ENCODE data around the gene PRR33. TPM values are rescaled to one million over a fixed set of nuclear protein-coding genes. Genes with fewer than 3 reads are reported as not detected.

Gene PRR33
- total and polyA plus RNA-seq, 2 donors (not counting 1 experiment from before 2014, with no cell fraction given): not detected

GRCh38 chr11:1873048-1873812 is 18.5 kb downstream of the PRR33 start:
- DNase-seq (ENCODE audit: low read depth in 2 of 2): peak; percentile 25 to 81
- Histone ChIP-seq H3K27me3 (ENCODE audit: control insufficient read depth, insufficient read depth, low read length) (peaks cover 13% of the 10 kb centered on the region), H3K36me3 (ENCODE audit: control insufficient read depth, insufficient read depth, low read length) (no peaks in the 10 kb centered on the region), H4K20me1 (ENCODE audit: control insufficient read depth, extremely low read depth, insufficient read depth, low read length) (no peaks in the 10 kb centered on the region), H3K9me3 (ENCODE audit: control insufficient read depth, insufficient read depth, low read depth, low read length) (no peaks in the 10 kb centered on the region), H3K4me3 (replicated peaks in 1 of 4; ENCODE audit: control extremely low read depth in 1 of 4, insufficient read depth in 1 of 4, low read depth in 3 of 4, low read length in 4 of 4) (no peak overlapping the region), H3K4me1 (ENCODE audit: control insufficient read depth, extremely low read depth, insufficient read depth, low read length) (no peaks in the 10 kb centered on the region), H3K9ac (ENCODE audit: insufficient read depth, low read length) (no peak overlapping the region), H3K27ac (ENCODE audit: insufficient read depth, low read length) (no peak overlapping the region), H2AFZ (ENCODE audit: low read length) (no peak overlapping the region), H3K79me2 (ENCODE audit: control insufficient read depth, insufficient read depth, low read length) (no peaks in the 10 kb centered on the region), H3K4me2 (ENCODE audit: extremely low read depth, insufficient read depth, low read length) (no peak overlapping the region)
- TF ChIP-seq EZH2 (IDR thresholded peaks at IDR 0.05; ENCODE audit: low read length, missing control alignments) (no peak), CTCF (conservative IDR thresholded peaks at IDR 0.05 in 1 of 2, IDR thresholded peaks at IDR 0.05 in 1 of 2; ENCODE audit: low read depth in 1 of 2, low read length in 2 of 2) (no peak)

GRCh38 chr11:1872267-1872985 is 19.3 kb downstream of the PRR33 start:
- Histone ChIP-seq H3K36me3 (ENCODE audit: control insufficient read depth, insufficient read depth, low read length) (no peaks in the 10 kb centered on the region), H2AFZ (ENCODE audit: low read length) (no peak overlapping the region), H3K9me3 (ENCODE audit: control insufficient read depth, insufficient read depth, low read depth, low read length) (no peaks in the 10 kb centered on the region), H3K79me2 (ENCODE audit: control insufficient read depth, insufficient read depth, low read length) (no peaks in the 10 kb centered on the region), H3K27ac (ENCODE audit: insufficient read depth, low read length) (no peak overlapping the region), H3K4me2 (ENCODE audit: extremely low read depth, insufficient read depth, low read length) (no peak overlapping the region), H3K9ac (ENCODE audit: insufficient read depth, low read length) (no peak overlapping the region), H3K4me1 (ENCODE audit: control insufficient read depth, extremely low read depth, insufficient read depth, low read length) (no peaks in the 10 kb centered on the region), H4K20me1 (ENCODE audit: control insufficient read depth, extremely low read depth, insufficient read depth, low read length) (no peaks in the 10 kb centered on the region), H3K4me3 (replicated peaks in 1 of 4; ENCODE audit: control extremely low read depth in 1 of 4, insufficient read depth in 1 of 4, low read depth in 3 of 4, low read length in 4 of 4) (no peak overlapping the region), H3K27me3 (ENCODE audit: control insufficient read depth, insufficient read depth, low read length) (peaks cover 15% of the 10 kb centered on the region)
- no peak for DNase-seq (ENCODE audit: low read depth in 2 of 2)
- TF ChIP-seq EZH2 (IDR thresholded peaks at IDR 0.05; ENCODE audit: low read length, missing control alignments) (no peak), CTCF (conservative IDR thresholded peaks at IDR 0.05 in 1 of 2, IDR thresholded peaks at IDR 0.05 in 1 of 2; ENCODE audit: low read depth in 1 of 2, low read length in 2 of 2) (no peak)

GRCh38 chr11:1871531-1871930 is 20.2 kb downstream of the PRR33 start:
- H3K27ac ChIP-seq (ENCODE audit: insufficient read depth, low read length): no peak overlapping the region
- no peak overlapping the region for H3K9ac ChIP-seq (ENCODE audit: insufficient read depth, low read length)
- H4K20me1 ChIP-seq (ENCODE audit: control insufficient read depth, extremely low read depth, insufficient read depth, low read length): no peaks in the 10 kb centered on the region
- peak overlapping the region in 1 of 4 experiments; percentile 46 for H3K4me3 ChIP-seq (replicated peaks in 1 of 4; ENCODE audit: control extremely low read depth in 1 of 4, insufficient read depth in 1 of 4, low read depth in 3 of 4, low read length in 4 of 4)
- no peaks in the 10 kb centered on the region for H3K4me1 ChIP-seq (ENCODE audit: control insufficient read depth, extremely low read depth, insufficient read depth, low read length)
- no peak overlapping the region for H3K4me2 ChIP-seq (ENCODE audit: extremely low read depth, insufficient read depth, low read length)
- H3K9me3 ChIP-seq (ENCODE audit: control insufficient read depth, insufficient read depth, low read depth, low read length): no peaks in the 10 kb centered on the region
- H3K36me3 ChIP-seq (ENCODE audit: control insufficient read depth, insufficient read depth, low read length): no peaks in the 10 kb centered on the region
- no peaks in the 10 kb centered on the region for H3K79me2 ChIP-seq (ENCODE audit: control insufficient read depth, insufficient read depth, low read length)
- DNase-seq (ENCODE audit: low read depth in 2 of 2): no peak
- peaks cover 15% of the 10 kb centered on the region for H3K27me3 ChIP-seq (ENCODE audit: control insufficient read depth, insufficient read depth, low read length)
- no peak overlapping the region for H2AFZ ChIP-seq (ENCODE audit: low read length)
- no peak for TF ChIP-seq EZH2 (IDR thresholded peaks at IDR 0.05; ENCODE audit: low read length, missing control alignments)

Measured in fibroblast of lung (primary cell).